G401.6 (cell line): ENCODE results near the gene OTULINL.
"Not testable (repeated sequence)": the region's sequence is repeated elsewhere in the genome, so short reads cannot be mapped to it uniquely, and the experiment has no call there.

Experiments used
- FAIRE-seq: peaks from 2 replicates; lab custom pipeline; 2012; peaks lifted over from hg19 to GRCh38; lab: Jason Lieb, UNC

The OTULINL gene

GRCh38 chr5:14581106-14581890, at the start of gene OTULINL:
OTULINL (plus strand) TSS chr5:14581792; CDS start chr5:14581895, 103 bp downstream.
- FAIRE-seq: no peak

DNA sequence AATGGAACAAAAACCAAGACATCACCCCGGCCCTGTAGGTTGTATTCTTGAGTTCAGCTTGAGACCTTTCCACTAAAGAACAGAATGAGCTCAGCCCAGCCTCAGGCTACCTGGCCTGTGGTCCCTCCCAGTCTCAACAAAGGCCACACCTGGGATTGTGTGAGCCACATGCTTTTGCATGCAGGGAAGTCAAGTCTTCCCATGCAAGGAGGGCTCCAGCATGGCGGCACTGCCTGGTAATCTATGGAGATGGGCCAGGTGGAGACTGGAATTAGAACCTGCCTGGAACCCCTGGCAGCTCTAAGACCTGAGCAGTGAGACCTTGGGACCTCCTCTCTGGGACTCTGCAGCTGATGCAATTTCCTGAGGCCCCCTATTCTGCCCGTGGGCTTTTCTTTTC, 49.4 kb upstream of the OTULINL start:
- FAIRE-seq: no peak

DNA sequence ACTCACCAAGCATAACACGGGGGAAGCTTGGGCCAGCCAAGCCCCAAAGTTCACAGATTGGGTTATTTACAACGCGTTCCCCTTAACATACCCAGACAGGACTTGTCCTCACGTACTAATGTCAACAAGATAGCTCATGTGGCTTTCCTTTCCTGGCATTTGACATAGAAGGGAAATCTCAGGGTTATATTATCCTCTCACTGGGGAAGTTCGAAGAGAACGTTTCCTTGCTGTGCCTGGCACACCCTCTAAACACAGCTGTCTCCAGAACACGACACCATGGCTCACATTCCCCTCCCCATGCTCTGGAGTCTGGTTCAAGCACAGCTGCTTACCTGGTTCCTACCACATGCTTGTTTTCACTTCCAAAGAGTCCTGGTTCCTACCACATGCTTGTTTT, 46.8 kb upstream of the OTULINL start:
- no peak for FAIRE-seq

DNA sequence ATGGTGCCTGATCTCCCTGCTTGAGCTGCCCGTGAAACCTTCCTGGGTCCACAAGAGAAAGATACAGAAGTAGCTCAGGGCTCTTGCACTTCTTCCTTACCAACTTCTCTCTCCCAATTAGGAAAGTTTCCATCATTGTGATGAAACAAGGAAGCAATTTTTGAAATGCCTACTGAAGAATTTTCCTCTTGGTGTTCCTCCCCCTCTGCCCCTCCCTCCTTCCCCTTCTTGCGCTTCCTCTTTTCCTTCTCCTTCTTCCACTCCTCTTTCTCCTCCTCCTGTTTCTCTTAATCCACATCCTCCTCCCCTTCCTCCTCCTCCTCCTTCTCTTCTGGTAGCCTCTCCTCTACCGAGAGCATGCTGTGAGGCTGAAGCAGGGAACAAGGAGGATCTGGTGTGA, 36.3 kb upstream of the OTULINL start:
- no peak for FAIRE-seq

GRCh38 chr5:14545862-14546261, 35.7 kb upstream of the OTULINL start:
- no peak for FAIRE-seq

GRCh38 chr5:14547666-14548065, 33.9 kb upstream of the OTULINL start:
- no peak for FAIRE-seq

DNA sequence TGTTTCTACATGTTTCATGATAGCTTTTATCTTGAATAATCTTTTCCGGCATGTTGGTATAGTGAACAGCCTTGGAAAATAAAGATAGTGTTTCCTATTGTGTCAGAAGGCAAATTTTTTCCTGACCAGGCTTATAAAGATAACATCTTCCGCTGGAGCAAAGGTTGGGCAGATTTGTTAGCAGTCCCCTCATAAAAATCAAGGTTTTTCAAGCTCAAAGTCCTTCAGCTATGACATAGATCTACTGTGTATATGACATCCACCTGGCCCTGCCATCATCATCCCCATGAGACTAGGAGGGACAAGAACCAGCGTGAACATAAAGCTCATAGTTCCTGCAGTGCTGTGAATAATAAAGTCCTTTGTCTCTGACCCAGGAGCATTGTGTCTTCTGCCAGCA, 30.4 kb upstream of the OTULINL start:
- FAIRE-seq: no peak

- FAIRE-seq: no peak
Observed at GRCh38 chr5:14552017-14552416, 29.6 kb upstream of the OTULINL start.

GRCh38 chr5:14554288-14554687, 27.3 kb upstream of the OTULINL start:
- not testable (repeated sequence) for FAIRE-seq

DNA sequence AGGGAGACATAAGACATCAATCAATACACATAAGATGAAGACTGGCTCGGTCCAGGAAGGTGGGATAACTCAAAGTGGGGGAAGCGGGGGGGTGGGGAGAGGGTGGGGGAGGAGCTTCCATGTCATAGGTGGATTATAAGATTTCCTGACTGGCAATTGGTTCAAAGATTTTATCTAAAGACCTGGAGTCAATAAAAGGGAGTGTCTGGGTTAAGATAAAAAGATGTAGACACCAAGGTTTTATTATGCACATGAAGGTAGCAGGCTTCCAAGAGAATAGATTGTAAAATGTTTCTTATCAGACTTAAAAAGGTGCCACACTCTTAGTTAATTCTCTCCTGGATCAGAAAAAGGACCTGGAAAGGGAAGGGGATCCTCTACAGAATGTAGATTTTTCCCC, 25.6 kb upstream of the OTULINL start:
- FAIRE-seq: no peak

DNA sequence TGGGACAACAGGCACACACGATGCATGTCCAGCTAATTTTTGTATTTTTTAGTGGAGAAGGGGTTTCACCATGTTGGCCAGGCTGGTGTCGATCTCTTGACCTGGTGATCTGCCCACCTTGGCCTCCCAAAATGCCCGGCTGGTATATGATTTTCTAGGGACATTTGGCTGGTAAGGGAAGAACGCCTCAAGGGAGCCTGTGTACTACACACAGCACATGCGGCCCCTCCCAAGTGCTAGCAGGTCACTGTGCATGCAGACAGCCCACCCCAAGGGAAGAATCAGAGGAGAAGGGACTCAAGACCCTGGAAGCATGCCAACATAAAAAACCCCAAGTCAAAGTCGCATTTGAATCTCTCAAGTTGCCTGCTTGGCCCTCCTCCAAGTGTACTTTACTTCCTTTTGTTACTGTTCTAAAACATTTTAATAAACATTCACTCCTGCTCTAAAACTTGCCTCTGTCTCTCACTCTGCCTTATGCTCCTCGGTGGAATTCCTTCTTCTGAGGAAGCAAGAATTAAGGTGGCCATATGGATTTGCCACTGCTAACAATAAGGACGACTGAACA, 24.3 kb upstream of the OTULINL start:
- no peak for FAIRE-seq

DNA sequence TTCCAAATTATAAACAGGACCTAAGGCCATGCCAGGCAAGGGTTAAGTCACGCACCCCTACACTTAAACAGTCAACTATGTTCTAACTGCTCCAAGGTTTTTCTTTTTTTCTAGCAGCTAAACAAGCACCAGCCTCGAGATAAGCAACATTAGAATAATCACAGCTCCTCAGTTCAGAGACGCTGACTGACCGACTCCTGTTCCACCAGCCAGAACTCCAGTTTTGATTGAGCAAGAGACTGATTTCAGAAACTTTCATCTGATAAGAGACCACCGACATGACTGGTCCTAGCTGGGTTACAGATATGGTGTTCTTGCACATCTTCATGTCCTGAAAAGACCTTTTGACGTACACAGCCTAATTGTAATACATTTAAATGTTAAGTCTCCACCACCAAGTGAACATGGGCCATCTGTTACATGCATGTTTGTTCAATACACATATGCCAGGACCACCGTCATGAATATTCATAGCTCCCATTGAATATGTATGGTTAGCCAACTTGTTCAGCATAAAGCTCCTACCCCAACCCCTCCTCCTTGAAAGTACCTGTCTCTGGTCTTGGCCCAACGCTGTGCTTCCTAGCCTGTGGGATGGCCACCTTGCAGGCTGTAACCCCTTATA, 23.7 kb upstream of the OTULINL start:
- FAIRE-seq: no peak

DNA sequence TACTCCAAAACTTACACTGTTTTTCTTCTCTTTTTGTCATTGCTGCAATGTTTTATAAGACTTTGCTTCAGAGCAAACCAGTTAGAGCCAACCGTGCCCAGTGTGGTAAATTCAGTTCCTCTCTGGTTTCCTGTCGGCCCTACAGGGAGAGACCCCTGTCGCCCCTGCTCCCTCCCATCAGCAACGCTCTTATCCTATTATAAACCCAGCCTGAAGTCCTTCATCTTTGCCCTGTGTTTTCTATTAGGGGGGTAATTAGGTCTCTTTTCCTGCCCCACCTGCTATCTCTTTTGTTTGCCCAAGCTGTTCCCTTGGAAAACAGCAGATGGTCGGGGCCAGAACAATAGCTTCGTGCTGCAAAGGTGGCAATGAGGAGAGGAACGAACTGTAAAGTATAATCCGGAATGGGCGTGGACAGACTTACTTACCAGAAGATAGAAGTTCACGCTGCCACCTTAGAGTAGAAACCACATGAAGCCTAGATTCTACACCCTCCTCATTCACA, 21.4 kb upstream of the OTULINL start:
- FAIRE-seq: no peak

DNA sequence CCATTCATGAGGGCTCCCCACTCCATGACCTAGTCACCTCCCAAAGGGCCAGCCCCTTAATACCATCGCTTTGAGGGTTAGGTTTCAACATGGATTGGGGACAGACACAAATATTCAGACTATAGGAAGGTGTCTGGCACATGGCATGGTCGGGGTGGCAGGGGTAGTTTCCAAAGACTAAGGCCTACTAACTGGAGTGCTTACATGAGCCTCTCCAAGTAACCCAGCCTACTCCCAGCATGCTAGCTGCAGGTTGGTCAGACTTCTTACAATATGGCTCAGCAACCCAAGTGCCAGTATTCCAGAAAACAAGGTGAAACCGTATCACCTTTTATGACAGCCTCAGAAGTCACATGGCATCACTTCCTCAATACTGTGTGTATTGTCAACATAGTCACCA, 19.9 kb upstream of the OTULINL start:
- FAIRE-seq: no peak

DNA sequence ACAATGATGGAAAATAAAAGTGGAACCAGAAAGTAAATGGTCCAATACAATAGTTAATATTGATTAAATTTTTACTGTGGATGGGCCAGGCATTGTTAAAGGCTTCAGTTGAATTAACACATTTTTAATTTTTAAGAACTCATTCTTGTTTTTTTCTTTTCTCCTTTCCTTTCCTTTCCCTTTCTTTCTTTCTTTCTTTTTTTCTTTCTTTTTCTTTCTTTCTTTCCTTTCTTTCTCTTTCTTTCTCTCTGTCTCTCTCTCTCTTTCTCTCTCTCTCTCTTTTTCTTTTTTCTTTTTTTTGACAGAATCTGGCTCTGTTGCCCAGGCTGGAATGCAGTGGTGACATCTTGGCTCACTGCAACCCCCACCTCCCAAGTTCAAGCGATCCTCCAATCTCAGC, 13.3 kb upstream of the OTULINL start:
- FAIRE-seq: no peak

DNA sequence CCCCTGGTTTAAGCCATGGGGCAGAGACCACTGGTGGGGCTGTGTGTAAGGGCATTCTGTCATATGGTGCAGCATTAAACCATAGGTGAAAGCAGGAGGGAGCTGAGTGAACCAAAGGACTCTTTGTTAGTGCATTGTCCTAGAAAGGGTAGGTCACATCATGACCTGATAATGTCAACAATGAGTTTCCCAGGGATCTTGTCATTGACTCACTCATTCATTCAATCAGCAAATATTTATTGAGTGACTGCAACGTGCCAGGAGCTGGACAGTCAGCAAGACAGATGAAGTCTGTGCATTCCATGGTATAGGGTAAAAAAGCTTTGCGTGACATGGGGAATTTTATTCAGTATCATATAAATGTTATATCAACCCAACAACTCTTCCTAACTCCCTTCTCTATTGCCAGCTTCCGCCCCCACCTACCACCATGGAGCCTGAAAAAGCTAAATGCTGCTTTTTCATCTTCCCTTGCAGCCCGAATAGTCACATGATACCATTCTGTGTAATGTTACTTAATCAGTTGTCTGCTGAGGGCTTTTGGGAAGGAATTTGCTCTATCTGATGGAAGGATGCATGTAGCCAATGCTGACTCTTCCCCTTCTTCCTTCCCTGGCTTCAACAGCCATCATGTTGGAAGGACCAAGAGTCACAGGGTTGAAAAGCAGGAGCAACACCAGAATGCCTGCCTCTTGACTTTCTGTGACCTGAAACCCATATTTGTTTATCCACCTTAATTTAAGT, 11.5 kb upstream of the OTULINL start:
- FAIRE-seq: no peak

- no peak for FAIRE-seq
Observed at GRCh38 chr5:14571901-14572300, 9.7 kb upstream of the OTULINL start.

- FAIRE-seq: no peak
Observed at GRCh38 chr5:14572385-14572784, 9.2 kb upstream of the OTULINL start.

- no peak for FAIRE-seq
Observed at GRCh38 chr5:14572836-14573235, 8.8 kb upstream of the OTULINL start.

GRCh38 chr5:14574096-14574495, 7.5 kb upstream of the OTULINL start:
- no peak for FAIRE-seq

DNA sequence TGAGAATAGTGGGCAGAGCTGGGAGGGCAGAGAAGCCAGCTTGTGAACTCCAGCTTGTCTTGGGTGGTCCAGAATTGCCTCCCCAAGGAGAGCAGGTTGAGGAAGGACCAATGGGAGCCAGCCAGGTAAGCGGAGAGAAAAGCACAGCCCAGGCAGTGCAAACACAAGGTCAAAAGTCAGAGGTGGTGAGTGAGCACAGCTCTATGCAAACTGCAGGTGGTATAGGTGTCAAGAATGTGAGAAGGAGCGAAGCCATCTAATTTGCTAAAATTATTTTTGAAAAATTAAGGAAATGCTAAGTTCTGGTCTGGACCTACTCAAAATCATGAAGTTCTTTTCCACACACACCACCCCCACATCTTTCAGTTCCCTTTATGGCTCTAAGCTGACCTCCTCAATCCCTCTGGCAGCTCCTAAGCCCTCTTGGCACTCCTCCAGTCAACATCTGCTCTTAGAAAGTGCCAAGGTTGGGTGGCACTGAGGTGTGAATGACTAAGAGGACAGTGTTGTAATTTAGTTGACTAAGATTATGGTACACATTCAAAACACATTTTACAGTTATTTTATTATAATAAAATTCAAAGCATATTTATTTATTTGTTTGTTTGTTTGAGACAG, 6.6 kb upstream of the OTULINL start:
- no peak for FAIRE-seq

DNA sequence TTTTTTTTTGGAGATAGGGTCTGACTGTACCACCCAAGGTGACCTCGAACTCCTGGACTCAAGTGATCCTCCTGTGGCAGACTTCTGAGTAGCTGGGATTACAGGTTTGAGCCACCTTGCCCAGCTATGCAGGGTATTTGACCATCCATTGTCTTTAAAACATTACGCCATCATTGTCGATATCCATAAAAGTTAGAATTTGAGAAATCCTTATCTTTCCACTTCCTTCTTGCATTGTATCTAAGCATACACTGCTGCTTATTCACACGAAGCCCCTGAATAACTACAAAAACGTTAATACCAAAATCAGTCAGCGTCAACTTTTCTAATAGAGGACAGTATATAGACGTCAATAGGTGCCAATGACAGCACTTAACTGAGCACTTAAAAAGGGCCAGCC, 5.4 kb upstream of the OTULINL start:
- FAIRE-seq: no peak
